ENCODE data around the gene SAMD4B.
A peak's percentile ranks its signal among the peaks of the same experiment; 100 is the strongest.

The SAMD4B gene

DNA sequence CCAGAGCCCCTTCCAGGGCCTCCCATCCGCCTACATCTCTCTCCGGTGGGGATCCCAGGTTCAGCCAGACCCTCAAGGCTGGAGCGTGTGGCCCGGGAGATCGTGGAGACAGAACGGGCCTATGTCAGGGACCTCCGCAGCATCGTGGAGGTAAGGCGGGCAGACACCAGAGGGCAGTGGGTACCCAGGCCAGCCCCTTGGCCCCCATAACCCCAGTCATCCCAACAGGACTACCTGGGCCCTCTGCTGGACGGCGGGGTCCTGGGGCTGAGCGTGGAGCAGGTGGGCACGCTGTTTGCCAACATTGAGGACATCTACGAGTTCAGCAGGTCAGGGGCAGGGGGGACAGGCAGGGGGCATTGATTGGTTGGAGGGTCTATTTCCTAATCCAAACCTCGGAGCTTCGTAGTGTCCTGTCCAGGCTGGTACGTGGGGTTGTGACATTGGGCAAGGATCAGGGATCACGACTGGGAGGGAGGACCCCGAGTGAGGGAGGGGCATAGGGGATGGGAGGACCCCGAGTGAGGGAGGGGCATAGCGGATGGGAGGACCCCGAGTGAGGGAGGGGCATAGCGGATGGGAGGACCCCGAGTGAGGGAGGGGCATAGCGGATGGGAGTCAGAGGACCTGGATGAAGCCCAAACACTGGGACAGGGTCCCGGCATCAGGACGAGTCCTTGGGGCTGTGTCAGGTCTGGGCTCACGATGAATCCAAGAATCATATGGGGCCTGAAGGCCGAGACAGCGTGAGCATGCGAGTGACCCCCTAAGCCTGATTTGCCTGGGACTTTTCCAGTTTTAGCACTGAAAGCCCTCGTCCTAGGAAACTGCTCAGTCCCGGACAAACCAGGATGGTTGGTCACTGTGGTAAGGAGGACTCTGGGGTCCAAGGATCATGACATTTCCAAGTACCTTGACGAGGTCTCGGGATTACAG, 73.2 kb downstream of the SAMD4B start:
- no peaks in the 10 kb centered on the region for H3K27me3 ChIP-seq (replicated peaks; ENCODE audit: control insufficient read depth, insufficient read depth, low read length)
- no peak overlapping the region for H3K4me3 ChIP-seq (replicated peaks; ENCODE audit: low read depth, low read length)
- peaks cover 20% of the 10 kb centered on the region for H3K36me3 ChIP-seq (ENCODE audit: control insufficient read depth, insufficient read depth, low read length)
- TF ChIP-seq, protein P1, sequence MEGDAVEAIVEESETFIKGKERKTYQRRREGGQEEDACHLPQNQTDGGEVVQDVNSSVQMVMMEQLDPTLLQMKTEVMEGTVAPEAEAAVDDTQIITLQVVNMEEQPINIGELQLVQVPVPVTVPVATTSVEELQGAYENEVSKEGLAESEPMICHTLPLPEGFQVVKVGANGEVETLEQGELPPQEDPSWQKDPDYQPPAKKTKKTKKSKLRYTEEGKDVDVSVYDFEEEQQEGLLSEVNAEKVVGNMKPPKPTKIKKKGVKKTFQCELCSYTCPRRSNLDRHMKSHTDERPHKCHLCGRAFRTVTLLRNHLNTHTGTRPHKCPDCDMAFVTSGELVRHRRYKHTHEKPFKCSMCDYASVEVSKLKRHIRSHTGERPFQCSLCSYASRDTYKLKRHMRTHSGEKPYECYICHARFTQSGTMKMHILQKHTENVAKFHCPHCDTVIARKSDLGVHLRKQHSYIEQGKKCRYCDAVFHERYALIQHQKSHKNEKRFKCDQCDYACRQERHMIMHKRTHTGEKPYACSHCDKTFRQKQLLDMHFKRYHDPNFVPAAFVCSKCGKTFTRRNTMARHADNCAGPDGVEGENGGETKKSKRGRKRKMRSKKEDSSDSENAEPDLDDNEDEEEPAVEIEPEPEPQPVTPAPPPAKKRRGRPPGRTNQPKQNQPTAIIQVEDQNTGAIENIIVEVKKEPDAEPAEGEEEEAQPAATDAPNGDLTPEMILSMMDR (IDR thresholded peaks at IDR 0.05; ENCODE audit: insufficient read depth, low read length, poor library complexity, severe bottlenecking), result peak; percentile 1
- no peak for DNase-seq (ENCODE audit: extremely low read depth, insufficient read length)

DNA sequence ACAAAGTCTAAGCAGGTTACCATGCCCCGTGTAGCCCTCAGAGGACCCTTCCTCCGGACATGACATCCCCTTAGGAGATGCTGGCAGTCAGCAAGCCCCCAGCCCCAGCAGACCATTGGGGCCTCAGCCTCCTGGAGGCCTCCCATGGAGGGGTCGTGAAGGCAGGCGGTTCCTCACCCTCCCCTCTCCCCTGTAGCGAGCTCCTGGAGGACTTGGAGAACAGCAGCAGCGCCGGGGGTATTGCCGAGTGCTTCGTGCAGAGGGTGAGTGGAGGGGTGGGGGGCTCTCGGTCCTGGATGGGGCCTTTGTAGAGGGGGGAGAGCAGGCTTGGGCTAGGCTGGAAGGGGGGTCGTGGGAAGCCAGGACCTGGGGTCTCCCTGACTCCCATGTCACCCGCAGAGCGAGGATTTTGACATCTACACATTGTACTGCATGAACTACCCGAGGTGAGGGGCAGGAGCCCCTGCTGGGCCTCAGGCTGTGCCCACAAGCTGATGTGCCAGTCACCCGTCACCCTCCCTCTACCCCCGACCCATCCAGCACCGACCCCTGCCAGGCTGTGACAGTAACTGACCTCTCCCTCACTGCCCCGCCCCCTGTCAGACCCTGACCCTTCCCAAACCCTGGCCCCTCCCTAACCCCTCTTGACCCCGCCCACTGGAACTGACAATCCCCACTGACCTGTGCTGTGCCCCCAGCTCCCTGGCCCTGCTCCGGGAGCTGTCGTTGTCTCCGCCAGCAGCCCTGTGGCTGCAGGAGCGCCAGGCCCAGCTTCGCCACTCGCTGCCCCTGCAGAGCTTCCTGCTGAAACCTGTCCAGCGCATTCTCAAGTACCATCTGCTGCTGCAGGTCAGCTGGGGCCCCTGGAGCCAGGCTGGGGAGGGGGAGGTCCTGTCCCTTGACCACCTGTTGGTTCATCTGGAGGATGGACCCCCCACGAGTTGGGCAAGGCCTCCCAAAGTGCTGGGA, 74.2 kb downstream of the SAMD4B start:
- TF ChIP-seq, protein P1 (IDR thresholded peaks at IDR 0.05; ENCODE audit: insufficient read depth, low read length, poor library complexity, severe bottlenecking), result no peak
- Histone ChIP-seq H3K4me3 (replicated peaks; ENCODE audit: low read depth, low read length) (no peak overlapping the region), H3K27me3 (replicated peaks; ENCODE audit: control insufficient read depth, insufficient read depth, low read length) (no peaks in the 10 kb centered on the region), H3K36me3 (ENCODE audit: control insufficient read depth, insufficient read depth, low read length) (peaks cover 24% of the 10 kb centered on the region)
- no peak for DNase-seq (ENCODE audit: extremely low read depth, insufficient read length)

DNA sequence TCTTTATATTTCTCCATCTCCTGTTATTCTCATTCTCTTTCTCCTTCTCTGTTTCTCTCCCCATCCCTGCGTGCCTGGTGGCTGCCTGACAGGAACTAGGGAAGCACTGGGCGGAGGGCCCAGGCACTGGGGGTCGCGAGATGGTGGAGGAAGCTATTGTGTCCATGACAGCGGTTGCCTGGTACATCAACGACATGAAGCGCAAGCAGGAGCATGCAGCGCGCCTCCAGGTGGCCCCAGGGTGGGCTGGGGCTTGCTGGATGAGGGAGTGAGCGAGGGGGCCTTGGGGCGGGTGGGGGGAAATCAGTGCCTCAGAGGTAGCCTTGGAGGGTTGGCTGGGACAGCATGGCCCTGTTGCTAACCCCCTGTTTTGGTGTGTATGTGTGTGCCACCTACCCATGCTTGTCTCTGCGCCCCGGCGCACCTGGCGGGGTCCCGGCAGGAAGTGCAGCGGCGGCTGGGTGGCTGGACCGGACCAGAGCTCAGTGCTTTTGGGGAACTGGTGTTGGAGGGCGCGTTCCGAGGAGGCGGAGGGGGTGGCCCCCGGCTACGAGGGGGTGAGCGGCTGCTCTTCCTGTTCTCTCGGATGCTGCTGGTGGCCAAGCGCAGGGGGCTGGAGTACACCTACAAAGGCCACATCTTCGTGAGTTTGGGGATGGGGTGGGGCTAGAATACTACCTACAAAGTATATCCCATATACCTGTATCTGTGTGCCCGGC, 75.4 kb downstream of the SAMD4B start:
- no peak for DNase-seq (ENCODE audit: extremely low read depth, insufficient read length)
- Histone ChIP-seq H3K36me3 (ENCODE audit: control insufficient read depth, insufficient read depth, low read length) (peaks cover 29% of the 10 kb centered on the region), H3K27me3 (replicated peaks; ENCODE audit: control insufficient read depth, insufficient read depth, low read length) (no peaks in the 10 kb centered on the region), H3K4me3 (replicated peaks; ENCODE audit: low read depth, low read length) (no peak overlapping the region)
- TF ChIP-seq, protein P1 (IDR thresholded peaks at IDR 0.05; ENCODE audit: insufficient read depth, low read length, poor library complexity, severe bottlenecking), result no peak

DNA sequence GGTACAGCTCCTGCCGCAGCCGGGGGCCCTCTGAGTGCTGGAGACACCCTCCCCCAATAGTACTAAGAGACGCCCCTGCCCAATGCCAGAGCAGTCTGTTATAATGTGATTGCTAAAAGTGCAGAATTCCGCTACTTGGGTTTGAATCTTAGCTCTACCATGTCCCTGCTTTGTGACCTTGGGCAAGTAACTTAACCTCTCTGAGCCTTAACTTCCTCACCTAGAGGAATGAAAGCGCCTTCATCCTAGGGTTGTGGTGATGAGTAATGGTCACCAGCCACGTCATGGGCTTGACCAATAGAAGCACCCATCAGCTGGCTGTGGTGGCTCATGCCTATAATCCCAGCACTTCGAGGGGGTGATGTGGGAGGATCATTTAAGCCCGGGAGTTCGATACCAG, 76.8 kb downstream of the SAMD4B start:
- TF ChIP-seq, protein P1 (IDR thresholded peaks at IDR 0.05; ENCODE audit: insufficient read depth, low read length, poor library complexity, severe bottlenecking), result no peak
- Histone ChIP-seq H3K27me3 (replicated peaks; ENCODE audit: control insufficient read depth, insufficient read depth, low read length) (no peaks in the 10 kb centered on the region), H3K36me3 (ENCODE audit: control insufficient read depth, insufficient read depth, low read length) (peaks cover 36% of the 10 kb centered on the region), H3K4me3 (replicated peaks; ENCODE audit: low read depth, low read length) (no peak overlapping the region)
- no peak for DNase-seq (ENCODE audit: extremely low read depth, insufficient read length)

DNA sequence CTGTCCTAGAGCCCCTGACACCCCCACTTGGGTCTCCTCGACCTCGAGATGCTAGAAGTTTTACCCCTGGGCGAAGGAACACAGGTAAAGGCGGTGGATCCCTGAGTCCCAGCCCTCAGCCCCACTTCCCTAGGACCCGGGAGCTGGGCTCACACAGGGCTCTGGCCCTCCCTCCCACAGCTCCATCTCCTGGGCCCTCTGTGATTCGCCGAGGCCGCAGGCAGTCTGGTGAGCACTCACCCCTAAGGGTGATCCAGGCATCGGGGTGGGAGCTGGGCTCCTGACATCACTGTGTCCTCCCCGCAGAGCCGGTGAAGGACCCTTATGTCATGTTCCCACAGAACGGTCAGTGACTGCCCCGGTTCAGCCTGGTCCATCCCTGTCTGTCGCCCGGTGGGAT, 78.5 kb downstream of the SAMD4B start:
- H3K27me3 ChIP-seq (replicated peaks; ENCODE audit: control insufficient read depth, insufficient read depth, low read length), result no peaks in the 10 kb centered on the region
- TF ChIP-seq, protein P1 (IDR thresholded peaks at IDR 0.05; ENCODE audit: insufficient read depth, low read length, poor library complexity, severe bottlenecking), result no peak
- H3K4me3 ChIP-seq (replicated peaks; ENCODE audit: low read depth, low read length), result no peak overlapping the region
- H3K36me3 ChIP-seq (ENCODE audit: control insufficient read depth, insufficient read depth, low read length), result peaks cover 41% of the 10 kb centered on the region
- no peak for DNase-seq (ENCODE audit: extremely low read depth, insufficient read length)

Data from GM06990 (cell line).